GM12874 (cell line): ENCODE data around the gene CTNND2.

Source experiments
- TF ChIP-seq, protein P1 (sequence below): IDR thresholded peaks from 2 replicates; pipeline ENCODE4 v1.5.1; 2011; ENCODE audit warnings: low read depth, mild to moderate bottlenecking, control low read depth, low read length, moderate library complexity; ENCODE audit not compliant: insufficient read depth

CTNND2 gene

DNA sequence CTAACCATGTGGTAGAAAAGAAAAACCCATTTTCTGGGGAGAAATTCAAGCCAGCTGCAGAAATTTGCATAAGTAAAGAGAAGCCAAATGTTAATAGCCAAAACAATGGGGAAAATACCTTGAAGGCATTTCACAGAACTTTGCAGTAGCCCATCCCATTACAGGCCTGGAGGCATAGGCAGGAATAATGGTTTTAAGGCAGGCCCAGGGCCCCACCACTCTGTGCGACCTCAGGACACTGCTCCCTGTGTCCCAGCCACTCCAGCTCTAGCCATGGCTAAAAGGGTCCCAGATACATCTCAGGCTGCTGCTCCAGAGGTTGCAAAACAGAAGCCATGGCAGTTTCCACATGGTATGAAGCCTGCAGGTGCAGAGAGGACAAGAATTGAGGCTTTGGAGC lies 253.3 kb downstream of the CTNND2 start:
- TF ChIP-seq, protein P1, sequence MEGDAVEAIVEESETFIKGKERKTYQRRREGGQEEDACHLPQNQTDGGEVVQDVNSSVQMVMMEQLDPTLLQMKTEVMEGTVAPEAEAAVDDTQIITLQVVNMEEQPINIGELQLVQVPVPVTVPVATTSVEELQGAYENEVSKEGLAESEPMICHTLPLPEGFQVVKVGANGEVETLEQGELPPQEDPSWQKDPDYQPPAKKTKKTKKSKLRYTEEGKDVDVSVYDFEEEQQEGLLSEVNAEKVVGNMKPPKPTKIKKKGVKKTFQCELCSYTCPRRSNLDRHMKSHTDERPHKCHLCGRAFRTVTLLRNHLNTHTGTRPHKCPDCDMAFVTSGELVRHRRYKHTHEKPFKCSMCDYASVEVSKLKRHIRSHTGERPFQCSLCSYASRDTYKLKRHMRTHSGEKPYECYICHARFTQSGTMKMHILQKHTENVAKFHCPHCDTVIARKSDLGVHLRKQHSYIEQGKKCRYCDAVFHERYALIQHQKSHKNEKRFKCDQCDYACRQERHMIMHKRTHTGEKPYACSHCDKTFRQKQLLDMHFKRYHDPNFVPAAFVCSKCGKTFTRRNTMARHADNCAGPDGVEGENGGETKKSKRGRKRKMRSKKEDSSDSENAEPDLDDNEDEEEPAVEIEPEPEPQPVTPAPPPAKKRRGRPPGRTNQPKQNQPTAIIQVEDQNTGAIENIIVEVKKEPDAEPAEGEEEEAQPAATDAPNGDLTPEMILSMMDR, result no peak

DNA sequence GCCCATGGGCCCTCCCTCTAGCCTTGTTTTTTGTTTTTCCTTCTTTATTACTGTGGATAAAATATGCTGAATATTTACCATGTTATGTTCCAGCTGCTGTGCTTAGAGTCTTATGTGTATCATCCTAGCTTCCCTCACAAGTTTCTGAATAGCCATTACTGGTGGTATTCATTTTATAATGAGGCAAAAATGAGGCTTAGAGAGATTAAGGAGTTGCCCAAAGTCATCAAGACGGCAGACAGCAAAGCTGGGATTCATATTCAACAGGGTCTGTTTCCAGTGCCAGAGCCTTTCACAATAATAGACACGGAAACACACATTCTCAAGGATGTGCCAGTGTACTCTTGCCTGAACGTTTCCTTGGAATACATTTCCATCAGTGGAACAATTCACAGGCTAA lies 258.1 kb downstream of the CTNND2 start:
- TF ChIP-seq, protein P1, result no peak

DNA sequence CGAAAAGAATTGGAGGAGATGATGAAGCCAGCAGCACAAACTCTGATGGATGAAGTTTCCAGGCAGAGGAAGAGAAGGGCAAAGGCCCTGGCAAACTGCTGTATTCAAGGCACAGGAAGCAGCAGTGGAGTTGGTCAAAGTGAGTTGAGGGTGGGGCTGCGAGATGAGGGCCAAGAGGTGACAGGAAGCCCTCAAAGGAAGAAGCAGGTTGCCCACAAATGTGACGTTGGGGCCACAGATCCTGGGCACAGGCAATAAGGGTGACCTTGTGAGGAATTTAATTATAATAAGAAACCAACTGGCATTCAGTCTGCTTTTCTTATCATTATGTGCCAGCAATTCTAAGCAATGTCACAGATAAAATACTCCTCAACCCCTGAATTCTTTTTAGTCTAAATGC lies 261.8 kb downstream of the CTNND2 start:
- TF ChIP-seq, protein P1, result no peak

DNA sequence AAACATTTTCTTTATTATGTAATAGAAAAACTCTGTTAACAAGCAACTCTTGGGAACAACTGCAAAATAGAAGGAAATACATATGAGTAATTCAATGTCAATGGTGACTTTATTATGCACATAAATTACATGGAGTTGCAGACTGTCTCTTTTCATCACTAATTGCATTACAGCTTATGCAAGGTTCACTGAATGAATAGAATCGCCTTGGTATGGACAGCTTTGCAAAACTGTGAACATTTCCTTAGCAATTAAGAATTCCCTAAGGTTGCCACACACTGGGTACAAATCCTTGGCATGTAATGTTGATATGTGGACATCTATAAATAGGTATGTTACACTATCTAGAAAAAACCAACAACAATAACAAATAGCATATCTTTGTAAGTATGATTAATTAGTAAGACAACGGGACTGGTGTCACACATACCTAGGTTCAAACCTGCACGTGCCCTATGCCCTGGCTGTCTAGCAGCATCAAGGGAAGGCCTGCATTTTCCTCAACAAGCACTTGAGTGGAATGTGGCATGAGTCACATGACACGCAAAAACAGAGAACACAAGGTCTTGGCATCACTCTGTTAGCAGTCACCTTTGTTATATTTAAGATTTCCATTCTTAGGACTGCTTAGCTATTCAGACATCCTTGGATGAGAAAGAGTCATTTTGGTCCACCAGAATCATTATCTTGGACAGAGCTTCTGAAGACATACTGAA lies 263.9 kb downstream of the CTNND2 start:
- TF ChIP-seq, protein P1, result no peak

DNA sequence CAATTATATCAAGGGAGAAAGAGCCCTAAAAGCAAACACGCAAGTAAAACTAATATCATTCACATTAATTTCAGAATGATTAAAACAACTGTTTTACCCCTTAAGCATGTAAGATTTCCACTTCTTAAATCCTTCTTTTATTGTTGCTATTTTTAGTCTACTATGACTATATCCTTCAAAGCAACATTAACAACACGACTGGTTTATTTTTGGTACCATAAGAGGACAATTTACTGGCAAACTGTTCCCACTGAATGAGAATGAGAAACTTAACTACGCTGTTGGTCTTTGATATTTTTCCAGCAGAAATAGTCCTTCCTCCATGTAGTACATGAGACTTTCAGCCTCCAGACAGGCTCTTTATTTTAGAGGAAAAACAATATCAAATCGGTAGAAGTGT lies 281.5 kb downstream of the CTNND2 start:
- TF ChIP-seq, protein P1, result no peak

DNA sequence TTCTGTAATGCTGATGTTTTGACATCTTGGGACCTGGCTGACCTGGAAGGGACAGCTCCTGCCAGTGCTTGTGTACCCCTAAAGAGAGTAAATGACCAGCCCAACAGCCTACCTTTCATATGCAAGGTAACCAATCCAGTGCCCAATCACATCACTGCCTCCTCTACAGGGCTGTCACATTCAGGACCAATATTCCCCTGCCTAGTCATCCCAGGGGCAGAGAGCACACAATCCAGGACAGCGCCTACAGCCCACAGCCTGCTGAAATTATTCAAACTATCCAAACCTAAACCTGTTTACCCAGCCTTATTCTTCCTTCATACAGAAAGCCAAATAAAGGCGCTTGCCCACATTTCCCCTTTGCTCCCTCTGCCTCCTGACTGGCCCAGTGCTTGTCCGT lies 284.1 kb downstream of the CTNND2 start:
- TF ChIP-seq, protein P1, result no peak

DNA sequence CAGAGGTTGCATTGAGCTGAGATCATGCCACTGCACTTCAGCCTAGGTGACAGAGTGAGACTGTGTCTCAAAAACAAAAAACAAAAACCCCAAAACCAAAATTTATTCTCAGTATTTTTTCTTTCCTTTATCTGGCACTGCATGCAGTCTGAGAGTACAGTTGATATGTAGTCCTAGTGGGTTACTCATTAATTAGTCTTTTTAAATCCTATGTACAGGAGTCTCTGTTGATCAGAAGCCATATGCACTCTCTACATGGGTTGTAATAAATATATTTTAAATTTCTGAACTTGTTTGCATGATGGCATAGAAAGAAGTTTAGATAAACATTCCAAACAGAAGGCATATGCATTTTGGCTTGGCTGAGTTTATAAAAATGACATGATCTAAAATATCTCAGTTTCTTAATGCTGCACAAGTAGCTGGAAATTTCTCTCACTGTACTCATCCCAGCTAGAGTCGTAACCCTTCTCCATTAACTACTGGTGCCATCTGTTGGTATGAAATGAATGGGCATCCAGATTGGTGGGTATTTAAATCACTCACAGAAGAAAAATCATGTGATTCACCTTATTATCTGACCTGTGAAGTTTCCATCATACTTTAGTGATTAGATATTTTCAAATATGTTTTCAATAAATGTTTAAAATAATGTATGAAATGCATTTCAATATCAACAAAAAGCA lies 284.8 kb downstream of the CTNND2 start:
- TF ChIP-seq, protein P1, result no peak
